SU-DHL-6 (cell line): ENCODE results near the gene CD200.

ENCODE experiments used
- H2AFZ ChIP-seq: fragments of 200-600 bp; sonication (generic); 2 replicates; pipeline ENCODE4 v1.6.1; 2014; ENCODE audit warnings: low read depth, mild to moderate bottlenecking, moderate library complexity, mixed read lengths, antibody characterized with exemption, low read length; ENCODE audit not compliant: severe bottlenecking
- H3F3A ChIP-seq: fragments of 200-600 bp; shearing (Covaris generic); 2 replicates; pipeline ENCODE4 v1.6.0; 2016; ENCODE audit warnings: antibody characterized with exemption, mild to moderate bottlenecking; ENCODE audit not compliant: insufficient read depth
- H3K27ac ChIP-seq: fragments of 200-600 bp; sonication (generic); 2 replicates; pipeline ENCODE4 v1.5.1; 2016; ENCODE audit warnings: low read depth, mild to moderate bottlenecking, low read length, moderate library complexity, mixed read lengths
- H3K27me3 ChIP-seq: fragments of 200-600 bp; sonication (generic), shearing (Covaris generic); 2 replicates; pipeline ENCODE4 v1.6.0; 2014; ENCODE audit warnings: mild to moderate bottlenecking, low read length
- H3K36me3 ChIP-seq: fragments of 200-600 bp; sonication (generic); 2 replicates; pipeline ENCODE4 v1.6.1; 2014; ENCODE audit warnings: mild to moderate bottlenecking, low read length, mixed read lengths
- H3K4me2 ChIP-seq: fragments of 300-600, 200-600 bp; shearing (Covaris generic), sonication (generic); 2 replicates; pipeline ENCODE4 v1.6.0; 2014; ENCODE audit warnings: low read length, low read depth, mild to moderate bottlenecking; ENCODE audit not compliant: poor library complexity, severe bottlenecking
- H3K4me3 ChIP-seq: fragments of 200-600 bp; sonication (generic); 2 replicates; pipeline ENCODE4 v1.5.1; 2014; ENCODE audit warnings: antibody characterized with exemption, low read length, mild to moderate bottlenecking, mixed read lengths; ENCODE audit not compliant: insufficient read depth, poor library complexity, severe bottlenecking
- H3K79me2 ChIP-seq: fragments of 200-600 bp; sonication (generic); 2 replicates; pipeline ENCODE4 v1.6.1; 2014; ENCODE audit warnings: mild to moderate bottlenecking, low read length, moderate library complexity; ENCODE audit not compliant: insufficient read depth
- H3K9ac ChIP-seq: fragments of 200-600 bp; sonication (generic); 2 replicates; pipeline ENCODE4 v1.7.0; 2014; ENCODE audit warnings: mild to moderate bottlenecking, low read length
- H3K9me2 ChIP-seq: fragments of 200-600 bp; sonication (generic); replicated peaks from 2 replicates; pipeline ENCODE4 v1.6.1; 2014; ENCODE audit warnings: low read length; ENCODE audit not compliant: insufficient read depth
- H3K9me3 ChIP-seq: fragments of 200-600 bp; sonication (generic); 2 replicates; pipeline ENCODE4 v1.6.1; 2014; ENCODE audit warnings: low read length, mixed read lengths; ENCODE audit not compliant: insufficient read depth
- H4K20me1 ChIP-seq: fragments of 200-600 bp; sonication (generic); 2 replicates; pipeline ENCODE4 v1.6.1; 2014; ENCODE audit warnings: low read depth, mild to moderate bottlenecking, antibody characterized with exemption, low read length, moderate library complexity, mixed read lengths
- EZH2phosphoT487 ChIP-seq: fragments of 200-600 bp; sonication (generic), shearing (Covaris generic); conservative IDR thresholded peaks from 2 replicates; pipeline ENCODE4 v1.6.1; 2018; ENCODE audit warnings: mild to moderate bottlenecking, antibody characterized with exemption, low read length, moderate library complexity, mixed read lengths
- TF ChIP-seq, protein P1 (sequence below): fragments of 200-600 bp; sonication (generic); IDR thresholded peaks from one replicate; pipeline ENCODE4 v1.5.1; 2017; ENCODE audit warnings: antibody characterized with exemption, mild to moderate bottlenecking, low read length, moderate library complexity; ENCODE audit not compliant: insufficient read depth, poor library complexity, severe bottlenecking

Gene CD200

DNA sequence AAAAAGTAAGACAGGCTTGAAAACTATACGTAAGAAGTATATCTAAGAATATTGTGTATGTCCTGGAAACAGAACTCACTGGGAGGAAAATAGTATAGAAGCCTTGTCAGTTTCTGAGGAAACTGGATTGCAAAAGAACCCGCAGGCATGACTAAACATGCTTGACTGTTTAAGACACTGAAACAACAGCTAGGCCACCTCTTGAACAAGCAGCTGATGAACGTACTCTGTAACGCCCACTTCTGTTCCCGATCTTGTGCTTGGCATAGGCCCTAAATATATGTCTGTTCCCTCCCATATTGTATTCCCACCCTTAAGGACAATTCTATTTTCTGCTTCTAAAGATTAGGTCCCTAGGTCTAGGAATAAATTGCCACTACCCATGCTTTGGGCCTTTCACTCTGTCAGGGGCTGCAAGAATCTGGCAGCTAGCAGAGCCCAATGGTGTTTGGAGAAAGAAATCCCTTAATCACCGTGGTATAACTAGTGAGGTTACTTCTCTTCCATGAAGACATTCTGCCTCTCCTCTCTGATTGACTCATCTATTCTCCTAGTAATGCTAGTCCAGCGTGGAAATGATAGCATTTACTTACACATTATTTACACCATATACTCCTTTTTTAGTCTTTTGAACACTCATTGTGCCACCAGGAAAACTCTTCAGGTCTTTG, 46.2 kb downstream of the CD200 start:
- H3K79me2 ChIP-seq: no peaks in the 10 kb centered on the region
- H3K9ac ChIP-seq: no peak overlapping the region
- H4K20me1 ChIP-seq: no peaks in the 10 kb centered on the region
- H3K27me3 ChIP-seq: no peaks in the 10 kb centered on the region
- no peak overlapping the region for H3K4me3 ChIP-seq
- no peak overlapping the region for H2AFZ ChIP-seq
- no peaks in the 10 kb centered on the region for H3K9me3 ChIP-seq
- no peaks in the 10 kb centered on the region for H3K9me2 ChIP-seq
- no peak overlapping the region for H3K4me2 ChIP-seq
- TF ChIP-seq EZH2phosphoT487: no peak
- TF ChIP-seq, protein P1, sequence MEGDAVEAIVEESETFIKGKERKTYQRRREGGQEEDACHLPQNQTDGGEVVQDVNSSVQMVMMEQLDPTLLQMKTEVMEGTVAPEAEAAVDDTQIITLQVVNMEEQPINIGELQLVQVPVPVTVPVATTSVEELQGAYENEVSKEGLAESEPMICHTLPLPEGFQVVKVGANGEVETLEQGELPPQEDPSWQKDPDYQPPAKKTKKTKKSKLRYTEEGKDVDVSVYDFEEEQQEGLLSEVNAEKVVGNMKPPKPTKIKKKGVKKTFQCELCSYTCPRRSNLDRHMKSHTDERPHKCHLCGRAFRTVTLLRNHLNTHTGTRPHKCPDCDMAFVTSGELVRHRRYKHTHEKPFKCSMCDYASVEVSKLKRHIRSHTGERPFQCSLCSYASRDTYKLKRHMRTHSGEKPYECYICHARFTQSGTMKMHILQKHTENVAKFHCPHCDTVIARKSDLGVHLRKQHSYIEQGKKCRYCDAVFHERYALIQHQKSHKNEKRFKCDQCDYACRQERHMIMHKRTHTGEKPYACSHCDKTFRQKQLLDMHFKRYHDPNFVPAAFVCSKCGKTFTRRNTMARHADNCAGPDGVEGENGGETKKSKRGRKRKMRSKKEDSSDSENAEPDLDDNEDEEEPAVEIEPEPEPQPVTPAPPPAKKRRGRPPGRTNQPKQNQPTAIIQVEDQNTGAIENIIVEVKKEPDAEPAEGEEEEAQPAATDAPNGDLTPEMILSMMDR: no peak
- no peaks in the 10 kb centered on the region for H3K36me3 ChIP-seq
- H3K27ac ChIP-seq: no peak overlapping the region
- no peaks in the 10 kb centered on the region for H3F3A ChIP-seq

DNA sequence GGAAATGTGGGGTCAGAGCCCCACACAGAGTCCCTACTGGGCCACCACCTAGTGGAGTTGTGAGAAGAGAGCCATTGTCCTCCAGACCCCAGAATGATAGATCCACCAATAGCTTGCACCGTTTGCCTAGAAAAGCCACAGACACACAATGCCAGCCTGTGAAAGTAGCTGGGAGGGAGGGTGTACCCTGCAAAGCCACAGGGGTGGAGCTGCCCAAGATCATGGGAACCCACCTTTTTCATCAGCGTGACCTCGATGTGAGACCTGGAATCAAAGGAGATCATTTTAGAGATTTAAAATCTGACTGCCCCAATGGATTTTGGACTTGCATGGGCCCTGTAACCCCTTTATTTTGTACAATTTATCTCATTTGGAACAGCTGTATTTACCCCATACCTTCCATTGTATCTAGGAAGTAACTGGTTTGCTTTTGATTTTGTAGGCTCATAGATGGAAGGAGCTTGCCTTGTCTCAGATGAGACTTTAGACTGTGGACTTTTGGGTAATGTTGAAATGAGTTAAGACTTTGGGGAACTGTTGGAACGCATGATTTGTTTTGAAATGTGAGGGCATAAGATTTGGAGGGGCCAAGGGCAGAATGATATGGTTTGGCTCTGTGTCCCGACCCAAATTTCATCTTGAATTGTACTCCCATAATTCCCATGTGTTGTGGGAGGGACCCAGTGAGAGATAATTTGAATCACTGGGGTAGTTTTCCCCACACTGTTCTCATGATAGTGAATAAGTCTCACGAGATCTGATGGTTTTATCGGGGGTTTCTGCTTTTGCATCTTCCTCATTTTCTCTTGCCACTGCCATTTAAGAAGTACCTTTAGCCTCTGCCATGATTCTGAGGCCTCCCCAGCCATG, 49.0 kb downstream of the CD200 start:
- H3K4me3 ChIP-seq: no peak overlapping the region
- TF ChIP-seq, protein P1: no peak
- no peak for TF ChIP-seq EZH2phosphoT487

DNA sequence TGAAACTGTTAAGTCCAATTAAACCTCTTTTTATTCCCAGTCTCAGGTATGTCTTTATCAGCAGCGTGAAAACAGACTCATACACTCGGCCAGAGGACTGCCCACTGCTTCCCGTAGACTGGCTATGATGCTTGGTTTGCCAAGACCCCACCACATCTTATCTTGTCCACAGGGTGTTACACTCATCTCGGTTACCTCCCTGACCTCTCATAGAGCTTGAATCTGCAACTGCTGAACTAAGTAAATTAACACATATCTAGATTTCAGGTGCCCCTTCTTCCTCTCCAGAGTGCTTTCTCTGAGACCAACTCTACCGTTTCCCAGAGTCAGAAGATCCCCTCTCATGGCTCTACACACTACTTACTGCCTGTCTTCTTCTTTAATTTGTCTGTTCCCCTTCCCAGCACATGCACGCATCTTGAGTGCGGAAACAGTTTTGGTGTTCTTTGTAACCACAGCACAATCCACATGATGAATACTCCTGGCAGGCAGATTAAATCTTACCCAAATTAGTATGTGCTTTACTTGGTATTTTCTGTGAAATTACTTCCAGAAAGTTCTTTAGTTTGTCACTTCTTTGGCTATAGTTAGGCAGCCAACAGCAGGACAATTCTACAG, 49.7 kb downstream of the CD200 start:
- H3K4me3 ChIP-seq: no peak overlapping the region
- H2AFZ ChIP-seq: no peak overlapping the region
- H3K36me3 ChIP-seq: no peaks in the 10 kb centered on the region
- H3K27me3 ChIP-seq: no peaks in the 10 kb centered on the region
- H4K20me1 ChIP-seq: no peaks in the 10 kb centered on the region
- no peak for TF ChIP-seq EZH2phosphoT487
- TF ChIP-seq, protein P1: no peak
- no peak overlapping the region for H3K27ac ChIP-seq
- H3K4me2 ChIP-seq: no peak overlapping the region
- H3K9ac ChIP-seq: no peak overlapping the region
- H3K9me3 ChIP-seq: no peaks in the 10 kb centered on the region
- H3F3A ChIP-seq: no peaks in the 10 kb centered on the region
- H3K79me2 ChIP-seq: no peaks in the 10 kb centered on the region
- no peaks in the 10 kb centered on the region for H3K9me2 ChIP-seq

More for the DNA sequence above, 49.0 kb downstream of the CD200 start:
- H3K36me3 ChIP-seq: no peaks in the 10 kb centered on the region
- no peaks in the 10 kb centered on the region for H3K27me3 ChIP-seq
- H3K9me3 ChIP-seq: no peaks in the 10 kb centered on the region
- H3K79me2 ChIP-seq: no peaks in the 10 kb centered on the region
- no peaks in the 10 kb centered on the region for H4K20me1 ChIP-seq
- no peak overlapping the region for H3K27ac ChIP-seq
- H3K4me2 ChIP-seq: no peak overlapping the region
- H3F3A ChIP-seq: no peaks in the 10 kb centered on the region
- no peak overlapping the region for H2AFZ ChIP-seq
- H3K9me2 ChIP-seq: no peaks in the 10 kb centered on the region
- no peak overlapping the region for H3K9ac ChIP-seq
